ENCODE data around the gene RCOR1. TPM values are rescaled to one million over a fixed set of nuclear protein-coding genes. Genes with fewer than 3 reads are reported as not detected.

The RCOR1 gene
- total RNA-seq, 3 donors from 2014 or later: 29.4 to 31.3 (median 29.5) TPM

- no peak for TF ChIP-seq CTCF (IDR thresholded peaks at IDR 0.05)
- intact Hi-C loops (cut with DNase I, micrococcal nuclease): loop anchor here (10.0 kb wide), 2 partner anchors 136 to 146 kb away; partner anchors contain the start of gene AMN (in 1 of the 2)
Observed at GRCh38 chr14:102779084-102779462, 186.6 kb downstream of the RCOR1 start.

GRCh38 chr14:102779574-102780315 lies 187.3 kb downstream of the RCOR1 start:
- peaks cover 7% of the 10 kb centered on the region for H3K4me1 ChIP-seq (ENCODE audit: low read depth)
- no peak for TF ChIP-seq CTCF (IDR thresholded peaks at IDR 0.05)
- no peak overlapping the region for H3K4me3 ChIP-seq
- intact Hi-C loops (cut with DNase I, micrococcal nuclease): loop anchor here (10.0 kb wide), 2 partner anchors 135 to 145 kb away; partner anchors contain the start of gene AMN (in 1 of the 2)
- H3K9me3 ChIP-seq: no peaks in the 10 kb centered on the region
- ATAC-seq: no peak
- DNase-seq: peak in 1 of 3 donors; percentile 48
- no peaks in the 10 kb centered on the region for H3K36me3 ChIP-seq (ENCODE audit: low read depth)

More at GRCh38 chr14:102779084-102779462, 186.6 kb downstream of the RCOR1 start:
- ATAC-seq: no peak
- Histone ChIP-seq H3K4me3 (no peak overlapping the region), H3K4me1 (ENCODE audit: low read depth) (peaks cover 7% of the 10 kb centered on the region), H3K36me3 (ENCODE audit: low read depth) (no peaks in the 10 kb centered on the region), H3K9me3 (no peaks in the 10 kb centered on the region)
- DNase-seq: no peak

Other genes with a start within 250 kb of the RCOR1 start
- gene CINP, start 229.8 kb upstream of the RCOR1 start, total RNA-seq: 10 to 100 TPM; 23.3 to 31.0 (median 26.7) TPM
- 10 to 100 TPM; 11.2 to 33.5 (median 21.2) TPM for gene TECPR2, start 229.7 kb upstream of the RCOR1 start, total RNA-seq
- gene ANKRD9, start 82.9 kb upstream of the RCOR1 start, total RNA-seq: 100 to 1,000 TPM in 1 of 3 donors, 10 to 100 TPM in 2; 75.6 to 100 (median 84.7) TPM
- gene TRAF3, start 184.8 kb downstream of the RCOR1 start, total RNA-seq: 10 to 100 TPM; 20.9 to 36.0 (median 21.3) TPM